Activated T-cell treated with anti-CD3 and anti-CD28 coated beads for 1 hour (primary cell): ENCODE data around the gene EBLN2.

Experiments used
- DNase-seq: peaks from one replicate; pipeline ENCODE4 v3.0.0-alpha.2; 2020; ENCODE audit warnings: low read depth

The EBLN2 gene

DNA sequence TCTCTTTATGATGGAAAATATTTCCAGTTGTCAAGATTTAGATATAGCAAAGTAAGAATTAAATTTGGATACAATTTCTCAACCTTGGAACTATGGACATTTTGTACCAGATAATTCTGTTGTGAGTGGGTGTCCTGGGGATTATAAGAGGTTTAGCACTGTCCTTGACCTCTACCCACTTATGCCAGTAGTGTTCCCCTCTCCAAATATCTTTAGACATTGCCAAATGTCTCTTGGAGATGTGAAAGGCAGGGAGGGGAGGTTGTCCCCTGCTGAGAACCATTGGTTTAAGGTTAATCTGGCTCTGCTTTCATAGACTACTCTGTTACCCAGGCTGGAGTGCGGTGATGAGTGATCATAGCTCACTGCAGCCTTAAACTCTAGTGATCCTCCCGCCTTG lies at the start of gene EBLN2:
Gene EBLN2, plus strand, starts transcription at position 244 of the 400 bp plus-strand sequence. CDS start 423 bp downstream, outside the sequence.
- DNase-seq = no peak

DNA sequence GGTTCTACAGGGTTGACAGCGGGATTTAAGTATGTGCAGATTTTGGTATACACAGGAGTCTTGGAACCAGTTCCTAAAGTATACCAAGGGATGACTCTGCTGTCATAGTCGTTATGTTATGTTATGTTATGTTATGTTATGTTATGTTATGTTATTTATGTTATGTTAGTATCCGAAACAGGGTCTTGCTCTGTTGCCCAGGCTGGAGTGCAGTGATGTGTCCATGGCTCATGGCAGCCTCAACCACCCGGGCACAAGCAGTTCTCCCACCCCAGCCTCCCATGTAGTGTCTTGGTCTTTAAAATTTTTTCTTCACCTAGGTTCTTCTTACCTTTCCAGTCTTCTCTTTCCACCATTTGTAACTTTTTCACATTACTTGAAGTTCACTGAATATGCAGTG lies 43.2 kb upstream of the EBLN2 start:
- DNase-seq = no peak

DNA sequence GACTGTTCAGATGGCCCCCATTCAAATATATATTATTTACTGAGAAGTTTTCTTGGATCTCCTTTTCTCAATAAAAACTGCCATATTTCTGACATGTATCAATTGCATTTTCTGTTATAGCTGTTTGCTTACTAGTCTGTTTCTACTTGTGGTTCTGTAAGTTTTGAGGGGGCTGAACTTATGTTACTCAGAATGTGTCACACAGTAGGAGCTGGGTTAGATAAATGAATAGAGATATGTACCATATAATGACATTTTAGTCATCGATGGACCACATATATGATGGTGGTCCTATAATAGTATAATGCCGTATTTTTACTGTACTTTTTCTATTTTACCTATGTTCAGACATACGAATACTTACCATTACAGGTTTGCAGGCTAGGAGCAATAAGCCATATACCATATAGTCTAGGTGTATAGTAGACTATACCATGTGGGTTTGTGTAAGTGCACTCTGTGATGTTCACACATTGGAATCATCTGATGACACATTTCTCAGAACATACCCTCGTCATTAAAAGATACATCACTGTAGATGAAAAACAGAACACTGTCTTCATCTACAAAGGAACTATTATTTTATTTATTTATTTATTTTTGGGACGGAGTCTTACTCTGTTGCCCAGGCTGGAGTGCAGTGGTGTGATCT lies 42.5 kb upstream of the EBLN2 start:
- DNase-seq = no peak

DNA sequence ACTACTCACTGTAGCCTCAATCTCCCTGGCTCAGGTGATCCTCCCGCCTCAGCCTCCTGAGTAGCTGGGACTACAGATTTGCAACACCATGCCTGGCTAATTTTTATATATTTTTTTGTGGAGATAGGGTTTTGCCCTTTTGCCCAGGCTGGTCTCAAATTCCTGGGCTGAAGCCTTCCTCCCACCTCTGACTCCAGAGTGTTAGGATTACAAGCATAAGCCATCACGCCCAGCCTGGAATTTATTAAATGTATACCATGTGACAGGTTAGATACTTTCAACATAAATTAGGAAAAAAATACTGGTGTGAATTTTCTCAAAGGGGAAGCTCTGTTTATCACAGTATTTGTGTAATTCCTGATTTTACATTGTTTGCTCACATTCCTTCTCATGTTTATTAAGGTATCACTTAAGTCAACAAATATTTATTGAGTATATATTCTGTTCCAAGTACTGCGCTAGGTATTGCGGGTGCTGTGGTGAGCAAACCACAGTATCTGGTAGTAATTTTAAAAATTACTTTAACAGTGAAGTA lies 40.1 kb upstream of the EBLN2 start:
- DNase-seq = no peak

DNA sequence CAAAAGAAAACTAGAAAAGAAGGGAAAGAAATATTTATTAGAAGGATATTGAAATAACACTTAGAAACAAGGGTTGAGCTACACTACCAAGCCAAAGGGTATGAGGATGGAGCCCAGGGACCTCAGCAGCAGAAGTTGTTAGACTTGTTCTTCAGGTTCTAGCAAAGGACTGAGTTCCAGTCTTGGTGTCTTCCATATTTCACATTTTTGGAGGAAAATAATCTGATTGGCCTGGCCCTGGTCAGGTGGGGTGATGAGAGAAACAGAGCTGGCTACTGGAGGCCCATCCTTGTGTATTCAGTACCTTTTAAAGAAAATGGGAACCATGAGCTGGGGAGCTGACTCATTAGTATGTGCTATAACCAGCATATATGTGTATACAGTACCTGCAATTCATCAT lies 36.6 kb upstream of the EBLN2 start:
- no peak for DNase-seq

DNA sequence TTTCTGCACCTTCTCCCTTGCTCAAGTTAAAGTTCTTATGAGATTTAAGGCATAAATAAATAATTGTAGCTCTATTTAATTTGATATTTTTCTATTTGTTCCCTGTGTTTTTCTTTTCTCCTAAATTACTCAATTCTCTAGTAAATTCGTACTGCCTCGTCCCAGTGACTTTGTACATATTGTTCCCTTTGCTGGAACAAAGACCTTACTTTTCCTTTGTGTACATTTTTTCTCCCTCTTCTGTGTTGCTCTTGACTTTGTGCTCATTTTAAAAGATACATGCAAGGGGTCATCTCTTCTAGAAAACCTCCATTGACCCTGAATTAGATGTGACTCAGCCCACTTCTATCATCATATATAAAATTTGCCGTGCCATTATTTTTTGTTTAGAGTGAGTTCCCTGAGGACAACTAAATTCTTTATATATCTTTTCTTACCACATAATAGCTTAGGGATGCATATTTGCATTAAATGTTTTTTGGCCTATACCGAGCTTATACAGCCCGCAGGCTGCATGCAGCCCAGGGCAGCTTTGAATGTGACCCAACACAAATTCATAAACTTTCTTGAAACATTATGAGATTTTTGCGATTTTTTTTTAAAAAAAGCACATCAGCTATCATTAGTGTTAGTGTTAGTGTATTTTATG lies 35.2 kb upstream of the EBLN2 start:
- no peak for DNase-seq

DNA sequence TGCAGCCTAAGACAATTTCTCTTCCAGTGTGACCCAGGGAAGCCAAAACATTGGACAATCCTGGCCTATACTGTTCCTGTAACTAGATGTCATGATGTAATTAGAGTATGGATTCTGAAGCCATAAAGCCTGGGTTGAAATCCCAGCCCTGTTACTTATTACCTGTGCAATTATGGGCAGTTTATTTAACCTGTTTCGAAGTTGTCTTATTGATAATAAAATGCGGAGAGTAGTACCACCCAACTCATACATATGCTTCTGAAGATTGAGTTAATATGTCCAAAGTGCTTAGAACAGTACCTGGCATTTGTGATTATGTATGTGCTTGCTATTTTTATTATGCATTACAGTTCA lies 34.7 kb upstream of the EBLN2 start:
- no peak for DNase-seq

DNA sequence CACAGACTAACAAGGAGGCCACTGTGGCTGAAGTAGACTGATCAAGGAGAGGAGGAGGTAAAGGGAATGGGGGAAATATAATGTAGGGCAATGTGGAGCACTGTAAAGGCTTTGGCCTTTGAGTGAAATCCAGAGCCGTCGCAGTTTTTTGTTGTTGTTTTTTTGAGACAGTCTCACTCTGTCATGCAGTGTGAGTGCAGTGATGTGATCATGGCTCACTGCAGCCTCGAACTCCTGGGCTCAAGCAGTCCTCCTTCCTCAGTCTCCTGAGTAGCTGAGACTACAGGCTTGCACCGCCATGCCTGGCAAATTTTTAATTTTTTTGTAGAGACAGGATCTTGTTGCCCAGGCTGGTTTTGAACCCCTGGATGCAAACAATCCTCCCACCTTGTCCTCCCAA lies 32.7 kb upstream of the EBLN2 start:
- DNase-seq = no peak

DNA sequence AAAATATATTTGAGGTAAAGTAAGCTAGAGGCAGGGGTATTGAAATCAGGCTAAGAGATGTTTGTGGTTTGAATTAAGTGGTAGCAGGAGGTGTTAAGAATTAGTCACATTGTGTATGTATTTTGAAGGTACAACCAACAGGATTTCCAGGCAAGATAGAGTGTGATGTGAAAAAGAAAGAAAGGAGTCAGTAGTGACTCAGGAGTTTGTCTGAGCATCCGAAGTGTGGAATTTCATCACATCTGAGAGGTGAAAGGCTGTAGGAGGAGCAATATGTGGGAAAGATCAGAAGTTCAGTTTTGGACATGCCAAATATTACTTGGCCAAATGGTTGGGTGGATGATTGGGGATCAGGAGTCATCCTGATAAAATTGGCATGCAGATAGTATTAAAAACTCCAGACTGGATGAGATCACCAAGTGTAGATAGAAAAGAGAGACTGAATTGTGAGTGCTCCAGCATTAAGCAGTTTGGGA lies 32.1 kb upstream of the EBLN2 start:
- no peak for DNase-seq

DNA sequence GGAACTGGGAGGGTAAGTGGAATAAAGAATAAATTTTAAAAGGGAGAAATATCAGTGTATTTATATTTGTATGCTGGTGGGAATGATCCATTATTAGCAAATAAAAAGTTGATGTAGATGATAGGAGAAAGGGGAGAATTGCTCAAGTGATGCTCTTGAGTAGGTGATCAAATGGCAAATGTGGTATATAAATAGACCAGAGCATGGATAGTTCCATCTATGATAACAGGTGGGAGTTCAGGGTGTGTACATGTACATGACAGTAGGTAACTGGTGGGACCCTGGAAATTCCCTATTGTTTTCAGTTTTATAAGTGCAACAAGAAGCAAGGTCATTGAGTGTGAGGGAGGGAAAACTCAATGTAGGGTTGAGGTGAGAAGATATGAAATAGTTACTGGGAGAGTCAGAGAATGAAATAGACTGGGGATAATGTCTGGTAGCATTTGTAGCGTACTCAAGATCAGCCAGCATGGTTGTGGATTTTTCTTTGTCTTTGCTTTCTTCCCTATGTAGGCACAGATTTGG lies 31.3 kb upstream of the EBLN2 start:
- no peak for DNase-seq

DNA sequence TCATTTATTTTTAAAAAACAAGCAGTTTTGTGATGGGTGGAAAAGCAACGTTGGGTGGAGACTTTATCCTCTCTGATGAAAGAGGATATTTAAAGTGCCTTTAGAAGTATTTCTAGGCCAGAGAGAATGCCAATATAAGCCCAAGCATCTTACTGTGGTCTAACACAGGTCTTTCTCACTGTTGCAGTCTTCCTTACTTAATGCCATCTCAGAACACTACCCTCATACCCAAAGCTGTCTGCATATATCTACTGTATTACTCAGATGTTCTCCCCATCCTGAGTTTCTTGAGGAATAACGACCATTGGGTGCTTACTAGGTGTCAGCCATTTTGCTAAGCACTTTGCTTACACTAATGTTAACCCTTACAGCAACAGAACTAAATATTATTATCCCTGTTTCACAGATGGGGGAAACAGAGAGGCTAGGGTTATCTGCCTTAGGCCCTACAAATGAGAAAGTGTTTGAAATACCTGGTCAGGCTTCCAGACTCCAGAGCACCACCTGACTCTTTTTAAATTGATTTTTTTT lies 29.8 kb upstream of the EBLN2 start:
- DNase-seq = no peak

DNA sequence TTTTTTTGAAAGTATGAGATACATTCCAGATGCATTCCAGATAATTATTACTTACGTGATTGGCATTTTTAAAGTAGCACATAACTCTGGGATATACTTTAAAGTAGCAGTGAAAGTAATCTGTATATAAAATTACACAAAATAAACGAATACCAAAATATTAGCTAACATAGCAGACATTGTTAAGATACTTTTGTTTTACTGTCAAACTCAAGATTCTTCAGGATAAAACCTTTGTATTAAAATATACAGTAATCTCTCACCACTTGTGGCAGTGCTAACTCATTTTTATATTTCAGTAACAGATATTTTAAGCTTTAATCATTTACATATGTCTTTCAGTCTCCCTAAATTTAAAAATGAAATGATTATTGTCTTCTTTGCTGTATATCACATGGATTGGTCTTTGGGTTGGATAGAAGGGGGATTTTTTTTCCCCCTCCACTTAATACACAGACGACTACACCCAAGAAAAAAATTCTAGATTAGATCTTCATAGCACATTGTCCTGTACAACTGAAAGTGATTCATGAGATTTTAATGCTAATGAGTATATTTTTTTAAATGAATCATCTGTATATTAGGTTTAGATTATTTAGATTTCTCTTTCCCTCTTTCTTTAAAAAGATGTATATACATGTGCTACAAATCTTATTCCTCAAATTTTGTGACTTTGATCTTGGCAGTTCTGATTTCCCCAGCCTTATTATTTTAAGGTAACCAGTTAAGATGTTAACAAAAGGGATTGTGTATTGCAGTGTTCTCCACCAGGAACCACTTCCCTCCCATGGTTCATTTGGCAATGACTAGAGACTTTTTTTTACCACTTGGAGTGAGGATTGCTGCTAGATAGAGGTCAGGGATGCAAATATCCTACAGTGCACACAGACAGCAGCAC lies 24.5 kb upstream of the EBLN2 start:
- no peak for DNase-seq

DNA sequence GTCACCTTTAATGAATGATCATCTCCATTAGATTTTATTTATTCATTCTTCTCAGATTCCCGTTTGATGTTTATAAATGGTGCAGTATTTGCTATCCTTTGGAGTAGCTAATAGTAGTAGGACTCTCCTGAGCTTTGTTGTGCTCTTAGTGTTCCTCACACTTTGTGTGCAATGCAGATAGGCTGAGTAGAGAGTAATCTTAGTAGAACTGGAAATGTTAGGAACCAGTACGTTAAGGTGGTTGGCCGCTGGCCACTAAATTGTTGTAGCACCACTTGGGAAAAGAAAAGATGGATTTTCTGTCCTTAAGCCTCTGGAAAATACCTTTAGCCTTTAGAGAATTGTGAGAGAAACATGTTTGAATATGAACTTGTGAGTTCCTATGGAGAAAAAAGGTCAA lies 19.9 kb upstream of the EBLN2 start:
- no peak for DNase-seq

DNA sequence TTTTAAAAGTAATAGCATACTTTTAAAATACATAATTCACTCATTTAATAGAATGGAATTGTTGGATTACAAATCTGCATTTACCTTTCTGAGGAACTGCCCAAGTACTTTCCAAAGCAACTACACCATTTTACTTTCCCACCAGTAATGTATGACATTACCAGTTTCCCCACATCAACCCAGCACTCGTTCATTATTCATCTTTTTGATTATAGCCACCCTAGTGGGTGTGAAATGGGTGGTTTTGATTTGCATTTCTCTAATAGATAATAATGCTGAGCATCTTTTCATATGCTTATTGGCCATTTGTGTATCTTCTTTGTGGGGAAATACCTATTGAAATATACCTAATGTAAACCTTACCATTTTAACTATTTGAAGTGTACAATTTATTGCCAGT lies 18.0 kb upstream of the EBLN2 start:
- DNase-seq = no peak

DNA sequence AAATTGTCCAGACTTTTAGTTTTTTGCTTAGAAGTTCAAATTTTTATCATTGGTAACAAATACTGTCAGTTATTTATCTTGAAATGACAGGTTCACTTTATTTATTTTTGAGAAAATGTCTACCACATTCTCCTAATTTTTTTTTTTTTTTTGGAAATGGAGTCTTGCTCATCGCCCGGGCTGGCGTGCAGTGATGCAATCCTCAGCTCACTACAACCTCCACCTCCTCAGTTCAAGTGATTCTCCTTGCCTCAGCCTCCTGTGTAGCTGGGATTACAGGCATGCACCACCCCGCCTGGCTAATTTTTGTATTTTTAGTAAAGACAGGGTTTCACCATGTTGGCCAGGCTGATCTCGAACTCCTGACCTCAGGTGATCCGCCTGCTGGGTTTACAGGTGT lies 16.1 kb upstream of the EBLN2 start:
- DNase-seq = no peak

DNA sequence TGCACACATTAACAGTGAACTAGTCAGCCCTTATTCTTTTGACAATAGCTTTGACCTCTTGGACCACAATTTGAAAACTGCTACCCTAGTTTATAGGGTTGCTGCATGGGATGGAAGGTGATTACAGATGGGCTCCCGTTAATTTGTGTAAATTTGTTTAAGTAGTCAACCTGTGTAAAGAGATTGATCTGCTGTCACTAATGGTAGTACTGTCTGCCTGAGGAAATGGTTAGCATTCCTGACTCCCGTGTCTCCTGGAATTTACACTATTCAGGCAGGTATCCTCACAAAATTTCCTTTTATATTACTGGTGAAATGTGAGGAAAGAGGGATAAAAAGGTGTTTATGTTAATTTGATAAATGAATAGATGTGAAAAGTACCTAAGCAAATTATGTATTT lies 15.3 kb upstream of the EBLN2 start:
- DNase-seq = no peak

DNA sequence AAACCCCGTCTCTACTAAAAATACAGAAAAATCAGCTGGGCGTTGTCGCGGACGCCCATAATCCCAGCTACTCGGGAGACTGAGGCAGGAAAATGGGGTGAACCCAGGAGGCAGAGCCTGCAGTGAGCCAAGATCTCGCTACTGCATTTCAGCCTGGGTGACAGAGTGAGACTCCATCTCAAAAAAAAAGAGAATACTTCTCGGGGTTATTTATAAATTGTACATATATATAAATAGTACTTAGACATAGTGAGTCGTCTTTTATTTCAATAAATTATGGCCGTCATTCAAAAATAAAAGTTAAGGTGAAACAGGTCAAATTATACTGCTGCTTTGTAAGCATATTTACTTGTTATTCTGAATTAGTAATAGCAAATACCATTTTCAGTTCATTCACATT lies 12.1 kb upstream of the EBLN2 start:
- no peak for DNase-seq

DNA sequence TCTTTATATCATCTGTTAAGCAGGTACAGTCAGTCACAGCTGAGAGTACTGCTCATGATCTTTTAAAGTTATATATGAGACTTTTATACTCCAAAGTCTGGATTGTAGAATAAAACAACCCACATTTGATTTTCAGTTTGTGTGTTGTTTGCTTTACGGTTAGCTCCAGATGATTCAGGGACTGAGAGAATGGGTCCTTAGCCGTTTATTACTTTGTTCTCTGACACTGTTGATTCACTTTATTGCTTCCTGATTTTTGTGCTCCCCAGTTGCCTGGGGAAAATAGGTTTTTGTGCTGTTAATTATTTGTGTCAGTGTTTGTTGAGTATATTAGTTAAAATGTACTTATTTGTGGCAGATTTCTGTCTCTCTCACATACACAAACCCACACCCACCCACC lies 8.6 kb upstream of the EBLN2 start:
- no peak for DNase-seq

DNA sequence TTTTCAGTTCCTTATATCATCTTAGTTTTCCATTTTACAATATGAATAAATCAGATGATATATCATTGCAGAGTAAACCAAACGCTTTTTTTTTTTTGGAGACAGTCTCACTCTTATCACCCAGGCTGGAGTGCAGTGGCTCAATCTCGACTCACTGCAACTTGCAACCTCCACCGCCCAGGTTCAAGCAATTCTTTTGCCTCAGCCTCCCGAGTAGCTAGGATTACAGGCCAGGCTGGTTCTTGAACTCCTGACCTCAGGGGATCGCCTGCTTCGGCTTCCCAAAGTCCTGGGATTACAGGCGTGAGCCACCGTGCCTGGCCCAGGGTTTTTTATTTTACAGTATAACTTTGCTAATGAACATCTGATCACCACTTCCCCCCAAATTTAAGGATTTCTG lies 5.9 kb upstream of the EBLN2 start:
- DNase-seq = no peak

DNA sequence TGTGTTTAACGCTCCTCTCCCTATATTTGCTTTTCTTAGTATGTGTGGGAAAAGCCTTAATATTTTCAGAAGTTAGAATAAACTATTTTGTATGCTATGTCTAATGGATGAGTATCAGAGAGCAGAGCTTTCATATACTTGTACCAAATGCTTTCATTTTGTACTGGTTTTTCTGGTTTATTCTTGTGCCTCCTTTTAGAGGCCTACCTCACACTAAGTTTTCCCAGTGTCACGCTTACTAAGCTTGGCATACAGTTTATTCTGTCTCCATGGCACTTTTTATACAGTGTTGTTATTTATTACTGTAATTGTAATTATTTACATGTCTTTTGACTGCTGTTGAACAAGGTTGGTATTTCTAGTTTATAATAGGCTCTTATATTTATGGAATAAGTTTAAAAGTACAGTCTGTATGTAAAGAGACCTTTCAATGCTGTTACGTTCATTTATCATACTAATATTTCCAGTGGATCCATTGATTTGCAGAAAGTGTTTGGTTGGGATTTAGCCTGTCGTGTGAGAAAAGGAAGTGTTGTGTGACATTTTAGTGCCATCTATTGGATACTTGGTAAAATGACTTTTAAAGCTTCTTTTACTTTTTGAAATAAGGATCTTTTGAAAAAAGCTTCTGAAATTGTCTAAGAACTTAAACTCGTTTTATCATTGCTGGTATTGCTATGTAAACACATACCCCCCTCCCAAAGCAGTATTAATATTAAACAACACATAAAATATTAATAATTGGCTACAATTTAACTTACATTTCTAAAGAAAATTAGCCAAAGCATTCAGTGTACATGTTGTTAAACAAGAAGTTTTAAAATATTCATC lies 5.2 kb upstream of the EBLN2 start:
- DNase-seq = no peak

DNA sequence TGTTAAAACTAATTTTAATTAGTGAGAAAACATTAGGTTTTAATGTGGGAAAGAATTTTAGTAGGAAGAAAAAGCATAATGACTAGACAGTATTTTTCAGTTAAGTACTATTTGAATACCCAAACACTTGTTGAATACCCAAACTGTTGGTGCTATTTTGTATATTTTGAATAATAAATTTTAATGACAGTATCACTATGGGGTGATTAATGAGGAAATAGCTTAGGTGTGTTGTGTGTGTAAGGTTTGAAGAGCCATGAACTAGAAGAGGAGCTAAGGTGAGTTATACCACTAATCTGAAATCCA lies 4.7 kb upstream of the EBLN2 start:
- no peak for DNase-seq

DNA sequence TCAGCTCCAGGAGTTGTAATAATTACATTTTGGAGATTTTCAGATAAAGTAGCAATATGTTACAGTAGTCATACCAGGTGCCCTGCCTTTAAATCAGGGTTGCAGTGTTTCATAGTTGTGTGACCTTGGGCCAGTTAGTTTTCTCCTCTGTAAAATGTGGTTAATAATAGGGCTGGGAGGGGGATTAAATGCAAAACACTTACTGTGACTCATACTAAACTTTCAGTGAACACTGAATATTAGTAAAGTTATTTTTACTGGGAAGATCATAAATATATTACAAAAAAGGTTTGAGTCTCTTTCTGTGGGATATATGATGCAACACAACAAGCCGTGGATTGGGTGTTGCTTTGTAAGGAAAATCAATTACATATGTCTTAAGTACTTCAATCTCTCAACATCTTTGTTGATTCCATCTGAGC lies 1.1 kb upstream of the EBLN2 start:
- no peak for DNase-seq
